HG03196 (cell line): ENCODE results near the gene PRSS37.

ENCODE experiments used
- ATAC-seq: cut with Tn5 transposase; IDR thresholded peaks from one replicate; pipeline ENCODE4 v1.9.1; 2021; ENCODE audit not compliant: unreplicated experiment

The PRSS37 gene

DNA sequence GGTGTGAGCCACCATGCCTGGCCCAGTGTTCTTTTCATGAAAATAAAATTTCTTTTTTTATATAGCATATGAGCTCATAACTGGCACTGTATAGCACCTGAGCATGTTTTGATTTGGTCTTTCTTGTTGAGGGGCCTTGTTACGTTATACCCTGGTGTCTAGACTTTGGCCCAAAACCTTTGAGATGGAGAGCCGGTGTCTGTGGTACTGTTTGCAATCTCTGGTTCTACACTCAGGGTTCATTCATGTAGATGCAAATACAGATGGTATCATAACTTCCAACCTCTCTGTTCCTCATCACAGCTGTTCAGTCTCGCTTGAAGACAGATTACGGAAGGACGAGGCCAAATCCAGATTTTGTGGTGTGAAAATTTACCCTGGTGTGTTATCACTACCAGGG, 51.4 kb downstream of the PRSS37 start, which contains the start of gene TAS2R5:
Gene TAS2R5 (plus strand): TSS at position 301 of the 400 bp plus-strand sequence. CDS start 145 bp downstream, outside the sequence.
- no peak for ATAC-seq

DNA sequence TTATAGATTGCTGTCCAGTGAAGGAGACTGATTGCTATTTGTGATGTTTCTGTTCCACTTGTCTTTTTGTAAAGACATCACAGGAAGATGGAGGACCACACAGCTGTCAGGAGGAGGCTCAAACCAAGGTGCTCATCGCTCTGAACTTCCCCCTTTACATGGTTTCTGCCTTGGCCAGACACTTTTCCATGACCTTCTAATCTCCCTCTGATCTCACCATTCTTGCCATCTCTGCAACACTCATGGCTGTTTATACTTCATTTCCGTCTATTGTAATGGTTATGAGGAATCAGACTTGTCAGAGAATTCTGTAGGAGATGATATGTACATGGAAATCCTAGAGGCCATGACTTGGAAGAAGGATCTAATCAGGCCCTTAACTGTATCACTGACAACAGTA, 53.0 kb downstream of the PRSS37 start:
- ATAC-seq: no peak
